Liver (tissue), 9 donors: ENCODE data around the gene OR5AU1. TPM values are rescaled to one million over a fixed set of nuclear protein-coding genes. Genes with fewer than 3 reads are reported as not detected.

Source experiments
- DNase-seq: peaks from one replicate; pipeline ENCODE4 v3.0.0-alpha.2; 2017; ENCODE audit warnings: low spot score
- H3K27ac ChIP-seq, 2 donors: one replicate each; pipeline ENCODE4 v1.7.0; 2013; ENCODE audit warnings: inconsistent platforms in 2 of 2, low read length in 2 of 2, control low read depth in 1 of 2, low read depth in 1 of 2, mild to moderate bottlenecking in 1 of 2
- H3K27me3 ChIP-seq, 4 donors: one replicate each; pipeline versions ENCODE4 v1.6.1 to v1.7.0; 2013; ENCODE audit warnings: low read length in 3 of 4, inconsistent platforms in 1 of 4, mild to moderate bottlenecking in 1 of 4, moderate library complexity in 1 of 4; ENCODE audit not compliant: control insufficient read depth in 4 of 4, insufficient read depth in 4 of 4
- H3K36me3 ChIP-seq, 4 donors: one replicate each; pipeline versions ENCODE4 v1.6.1 to v1.7.0; 2013; ENCODE audit warnings: low read length in 3 of 4, mild to moderate bottlenecking in 3 of 4, low read depth in 1 of 4, moderate library complexity in 1 of 4; ENCODE audit not compliant: control insufficient read depth in 4 of 4, insufficient read depth in 3 of 4
- H3K4me1 ChIP-seq, 4 donors: one replicate each; pipeline versions ENCODE4 v1.6.1 to v1.7.0; 2013; ENCODE audit warnings: low read length in 3 of 4, mild to moderate bottlenecking in 3 of 4, moderate library complexity in 1 of 4; ENCODE audit not compliant: control insufficient read depth in 4 of 4, insufficient read depth in 4 of 4
- H3K4me3 ChIP-seq, 3 donors: one replicate each; pipeline versions ENCODE4 v1.6.1 to v1.7.0; 2013; ENCODE audit warnings: low read length in 3 of 3, control low read depth in 1 of 3, low read depth in 1 of 3, mild to moderate bottlenecking in 1 of 3
- H3K9ac ChIP-seq, 2 donors: one replicate each; pipeline ENCODE4 v1.7.0; 2013; ENCODE audit warnings: low read length in 2 of 2, mild to moderate bottlenecking in 2 of 2, moderate library complexity in 2 of 2, control low read depth in 1 of 2, low read depth in 1 of 2
- H3K9me3 ChIP-seq, 4 donors: one replicate each; pipeline versions ENCODE4 v1.6.1 to v1.7.0; 2013; ENCODE audit warnings: low read length in 3 of 4; ENCODE audit not compliant: control insufficient read depth in 4 of 4
- CTCF ChIP-seq: fragments of 150-350 bp; IDR thresholded peaks from 2 replicates; pipeline ENCODE4 v1.5.1; 2017; ENCODE audit warnings: improper control_type of control experiment, low read depth, low read length; ENCODE audit not compliant: missing input control
- EGR1 ChIP-seq, 2 donors: IDR thresholded peaks; 2 replicates each; pipeline ENCODE4 v1.6.1; 2016 to 2018; ENCODE audit warnings: antibody characterized with exemption in 2 of 2, low read depth in 2 of 2
- FOXA1 ChIP-seq: IDR thresholded peaks from 2 replicates; pipeline ENCODE4 v1.6.1; 2016; ENCODE audit warnings: antibody characterized with exemption
- FOXA2 ChIP-seq: IDR thresholded peaks from 2 replicates; pipeline ENCODE4 v1.6.1; 2016; ENCODE audit warnings: antibody characterized with exemption
- GABPA ChIP-seq, 2 donors: IDR thresholded peaks in 1 of 2; conservative IDR thresholded peaks in 1 of 2; 2 replicates each; pipeline ENCODE4 v1.6.1; 2016; ENCODE audit warnings: antibody characterized with exemption in 2 of 2, mild to moderate bottlenecking in 1 of 2, moderate library complexity in 1 of 2
- HNF4A ChIP-seq, 2 donors: conservative IDR thresholded peaks; 2 replicates each; pipeline ENCODE4 v1.6.1; 2016; ENCODE audit warnings: antibody characterized with exemption in 2 of 2, mild to moderate bottlenecking in 2 of 2
- HNF4G ChIP-seq: IDR thresholded peaks from 2 replicates; pipeline ENCODE4 v1.6.1; 2016; ENCODE audit warnings: antibody characterized with exemption
- JUND ChIP-seq, 2 donors: IDR thresholded peaks; 2 replicates each; pipeline ENCODE4 v1.6.1; 2016; ENCODE audit warnings: antibody characterized with exemption in 2 of 2
- MAX ChIP-seq: IDR thresholded peaks from 2 replicates; pipeline ENCODE4 v1.6.1; 2016; ENCODE audit warnings: antibody characterized with exemption
- NR2F2 ChIP-seq: IDR thresholded peaks from 2 replicates; pipeline ENCODE4 v1.6.1; 2016; ENCODE audit warnings: antibody characterized with exemption
- RAD21 ChIP-seq, 2 donors: IDR thresholded peaks; 2 replicates each; pipeline ENCODE4 v1.6.1; 2016; ENCODE audit warnings: antibody characterized with exemption in 2 of 2, mild to moderate bottlenecking in 2 of 2
- SP1 ChIP-seq: IDR thresholded peaks from 2 replicates; pipeline ENCODE4 v1.6.1; 2018; ENCODE audit warnings: antibody characterized with exemption, mild to moderate bottlenecking
- TAF1 ChIP-seq: conservative IDR thresholded peaks from 2 replicates; pipeline ENCODE4 v1.6.1; 2016; ENCODE audit warnings: antibody characterized with exemption, mild to moderate bottlenecking
- WGBS: extraction: QIAGEN DNeasy Blood & Tissue Kit; methylation state at CpG from one replicate; pipeline ENCODE4 v1.1.7; 2013; 5-methylcytosine and 5-hydroxymethylcytosine counted together
- polyA plus RNA-seq, 2 donors: library from polyadenylated mRNA; stranded (reverse) in 1 of 2; unstranded in 1 of 2; fragments of 200-250 nt in 1 of 2; fragments of >200 nt in 1 of 2; fragmentation: Nextera tagmentation in 1 of 2; extraction: Ambion mirVana in 1 of 2; gene quantifications; one replicate each; pipeline versions ENCODE4 v1.2.1 to v1.2.3, GENCODE V29; 2013 to 2015
- total RNA-seq, 2 donors: library from RNA; depleted of rRNA; stranded (reverse); fragments of >200 nt; gene quantifications; one replicate each; pipeline ENCODE4 v1.2.3, GENCODE V29; 2014
- TF ChIP-seq, protein P1 (sequence below): IDR thresholded peaks from 2 replicates; pipeline ENCODE4 v1.6.1; 2016; ENCODE audit warnings: antibody characterized with exemption, mild to moderate bottlenecking
- TF ChIP-seq, protein P2 (sequence below): IDR thresholded peaks from 2 replicates; pipeline ENCODE4 v1.6.1; 2016; ENCODE audit warnings: antibody characterized with exemption
- donor health status: healthy.
- donor health status: healthy.
- donor health status: healthy.
- donor health status: healthy.
- donor health status: healthy.

The OR5AU1 gene
- total and polyA plus RNA-seq, 4 donors, result not detected

GRCh38 chr14:21145437-21145836 is 10.4 kb downstream of the OR5AU1 start:
- no peak for DNase-seq
- Histone ChIP-seq H3K9me3 (peaks cover 0 to 5% (median under 1%) of the 10 kb centered on the region in 4 donors), H3K4me3 (no peak overlapping the region), H3K4me1 (no peaks in the 10 kb centered on the region), H3K36me3 (no peaks in the 10 kb centered on the region), H3K27ac (no peak overlapping the region), H3K9ac (no peak overlapping the region), H3K27me3 (no peaks in the 10 kb centered on the region)
- TF ChIP-seq FOXA2 (no peak), TAF1 (no peak), MAX (no peak), HNF4G (no peak), GABPA (IDR thresholded peaks at IDR 0.05 in 1 of 2, conservative IDR thresholded peaks at IDR 0.05 in 1 of 2) (no peak), HNF4A (conservative IDR thresholded peaks at IDR 0.05) (no peak)

GRCh38 chr14:21142357-21142756 is 13.5 kb downstream of the OR5AU1 start:
- WGBS, result 97% methylated on average over 1 of the region's 1 CpG
- Histone ChIP-seq H3K27me3 (no peaks in the 10 kb centered on the region), H3K4me1 (no peaks in the 10 kb centered on the region), H3K9me3 (peaks cover 0 to 5% (median under 1%) of the 10 kb centered on the region in 4 donors), H3K27ac (no peak overlapping the region), H3K4me3 (no peak overlapping the region), H3K36me3 (no peaks in the 10 kb centered on the region), H3K9ac (no peak overlapping the region)
- DNase-seq, result no peak
- TF ChIP-seq, protein P1, sequence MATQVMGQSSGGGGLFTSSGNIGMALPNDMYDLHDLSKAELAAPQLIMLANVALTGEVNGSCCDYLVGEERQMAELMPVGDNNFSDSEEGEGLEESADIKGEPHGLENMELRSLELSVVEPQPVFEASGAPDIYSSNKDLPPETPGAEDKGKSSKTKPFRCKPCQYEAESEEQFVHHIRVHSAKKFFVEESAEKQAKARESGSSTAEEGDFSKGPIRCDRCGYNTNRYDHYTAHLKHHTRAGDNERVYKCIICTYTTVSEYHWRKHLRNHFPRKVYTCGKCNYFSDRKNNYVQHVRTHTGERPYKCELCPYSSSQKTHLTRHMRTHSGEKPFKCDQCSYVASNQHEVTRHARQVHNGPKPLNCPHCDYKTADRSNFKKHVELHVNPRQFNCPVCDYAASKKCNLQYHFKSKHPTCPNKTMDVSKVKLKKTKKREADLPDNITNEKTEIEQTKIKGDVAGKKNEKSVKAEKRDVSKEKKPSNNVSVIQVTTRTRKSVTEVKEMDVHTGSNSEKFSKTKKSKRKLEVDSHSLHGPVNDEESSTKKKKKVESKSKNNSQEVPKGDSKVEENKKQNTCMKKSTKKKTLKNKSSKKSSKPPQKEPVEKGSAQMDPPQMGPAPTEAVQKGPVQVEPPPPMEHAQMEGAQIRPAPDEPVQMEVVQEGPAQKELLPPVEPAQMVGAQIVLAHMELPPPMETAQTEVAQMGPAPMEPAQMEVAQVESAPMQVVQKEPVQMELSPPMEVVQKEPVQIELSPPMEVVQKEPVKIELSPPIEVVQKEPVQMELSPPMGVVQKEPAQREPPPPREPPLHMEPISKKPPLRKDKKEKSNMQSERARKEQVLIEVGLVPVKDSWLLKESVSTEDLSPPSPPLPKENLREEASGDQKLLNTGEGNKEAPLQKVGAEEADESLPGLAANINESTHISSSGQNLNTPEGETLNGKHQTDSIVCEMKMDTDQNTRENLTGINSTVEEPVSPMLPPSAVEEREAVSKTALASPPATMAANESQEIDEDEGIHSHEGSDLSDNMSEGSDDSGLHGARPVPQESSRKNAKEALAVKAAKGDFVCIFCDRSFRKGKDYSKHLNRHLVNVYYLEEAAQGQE, result no peak
- TF ChIP-seq CTCF (no peak), NR2F2 (no peak)
- TF ChIP-seq, protein P2, sequence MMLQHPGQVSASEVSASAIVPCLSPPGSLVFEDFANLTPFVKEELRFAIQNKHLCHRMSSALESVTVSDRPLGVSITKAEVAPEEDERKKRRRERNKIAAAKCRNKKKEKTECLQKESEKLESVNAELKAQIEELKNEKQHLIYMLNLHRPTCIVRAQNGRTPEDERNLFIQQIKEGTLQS, result no peak

DNA sequence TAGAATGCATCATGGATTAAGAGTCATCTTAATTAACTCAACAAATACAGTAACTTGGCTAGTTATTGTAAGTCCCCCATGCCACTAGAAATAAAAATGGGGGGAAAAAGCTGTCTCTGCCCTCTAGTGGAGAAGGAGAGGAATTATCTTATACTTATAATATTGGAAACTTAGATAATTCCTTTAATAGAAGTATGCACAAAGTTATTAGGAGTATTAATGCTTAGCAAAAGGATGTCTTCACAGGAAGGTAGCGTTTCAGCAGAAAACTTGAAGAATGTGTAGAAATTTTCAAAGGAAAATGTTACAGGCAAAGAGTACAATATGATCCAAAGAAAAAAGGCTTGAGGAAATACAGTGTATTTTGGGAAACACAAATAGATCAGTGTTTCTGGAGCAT is 19.8 kb downstream of the OR5AU1 start:
- no peaks in the 10 kb centered on the region for H3K4me1 ChIP-seq
- H3K27me3 ChIP-seq, result no peaks in the 10 kb centered on the region
- H3K9ac ChIP-seq, result no peak overlapping the region
- WGBS, result 5% methylated on average over 1 of the region's 1 CpG
- H3K4me3 ChIP-seq, result no peak overlapping the region
- no peaks in the 10 kb centered on the region for H3K36me3 ChIP-seq
- TF ChIP-seq FOXA1, result no peak
- no peak for TF ChIP-seq SP1
- peak; percentile 49 for TF ChIP-seq CTCF
- peak; percentile 54 to 68 for TF ChIP-seq RAD21 (IDR thresholded peaks at IDR 0.05)
- TF ChIP-seq, protein P1, result no peak
- no peak for TF ChIP-seq MAX
- no peak for TF ChIP-seq HNF4G
- no peak for TF ChIP-seq EGR1 (IDR thresholded peaks at IDR 0.05; ENCODE audit: low read depth in 2 of 2)
- no peak for TF ChIP-seq TAF1
- TF ChIP-seq JUND (IDR thresholded peaks at IDR 0.05), result no peak
- no peak overlapping the region for H3K27ac ChIP-seq
- no peaks in the 10 kb centered on the region for H3K9me3 ChIP-seq
- DNase-seq, result no peak
